Stimulated activated CD8-positive, alpha-beta memory T cell treated with anti-CD3 and anti-CD28 coated beads, Interleukin-7, amount 100 ng/mL, for 24 hours (primary cell): ENCODE measurements around the gene TRIM46.
"Not testable (repeated sequence)": the region's sequence is repeated elsewhere in the genome, so short reads cannot be mapped to it uniquely, and the experiment has no call there.

ENCODE experiments used
- DNase-seq: peaks from one replicate; pipeline ENCODE4 v3.0.0-alpha.2; 2020; ENCODE audit warnings: low read depth

The TRIM46 gene

GRCh38 chr1:155228096-155228427 lies 54.4 kb downstream of the TRIM46 start:
- no peak for DNase-seq

- DNase-seq, result not testable (repeated sequence)
Measured at GRCh38 chr1:155231302-155231701, 57.7 kb downstream of the TRIM46 start.

- not testable (repeated sequence) for DNase-seq
Measured at GRCh38 chr1:155232001-155232978, 58.6 kb downstream of the TRIM46 start.

GRCh38 chr1:155233502-155233901 lies 59.9 kb downstream of the TRIM46 start:
- DNase-seq, result not testable (repeated sequence)
